GM12864 (cell line): Measurements from ENCODE around the gene NCKAP5.

ENCODE experiments used
- DNase-seq: peaks from one replicate; pipeline ENCODE4 v3.0.0-alpha.2; 2011; ENCODE audit warnings: low read depth
- H3K4me3 ChIP-seq: 2 replicates; pipeline ENCODE4 v1.5.1; 2011; ENCODE audit warnings: mild to moderate bottlenecking, low read depth, low read length, control low read depth
- TF ChIP-seq, protein P1 (sequence below): IDR thresholded peaks from 2 replicates; pipeline ENCODE4 v1.5.1; 2011; ENCODE audit warnings: low read depth, mild to moderate bottlenecking, moderate library complexity, low read length, control low read depth, inconsistent platforms; ENCODE audit errors: missing control alignments

Gene NCKAP5

DNA sequence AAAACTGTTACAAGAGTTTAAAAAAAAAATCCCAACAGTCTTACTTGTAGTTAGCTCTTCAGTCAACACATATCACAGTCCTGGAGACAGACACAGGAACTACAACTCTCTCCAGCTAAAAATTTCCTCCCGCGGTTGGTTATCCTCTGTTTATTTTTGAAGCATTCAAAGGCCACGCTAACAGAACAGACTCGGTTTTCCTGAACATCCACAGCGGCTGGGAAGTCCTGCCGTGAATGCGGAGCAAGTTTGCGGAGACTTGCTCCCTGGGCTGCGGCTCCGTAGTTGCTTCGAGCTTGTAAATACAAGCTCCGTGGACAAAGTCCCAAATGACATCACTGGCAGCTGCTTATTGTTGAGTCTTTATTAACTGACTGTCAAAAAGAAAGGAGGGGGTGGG is at the start of gene NCKAP5:
NCKAP5 (minus strand) TSS at position 292 of the 400 bp plus-strand sequence. CDS start 50,937 bp downstream, outside the sequence.
- DNase-seq = no peak
- TF ChIP-seq, protein P1, sequence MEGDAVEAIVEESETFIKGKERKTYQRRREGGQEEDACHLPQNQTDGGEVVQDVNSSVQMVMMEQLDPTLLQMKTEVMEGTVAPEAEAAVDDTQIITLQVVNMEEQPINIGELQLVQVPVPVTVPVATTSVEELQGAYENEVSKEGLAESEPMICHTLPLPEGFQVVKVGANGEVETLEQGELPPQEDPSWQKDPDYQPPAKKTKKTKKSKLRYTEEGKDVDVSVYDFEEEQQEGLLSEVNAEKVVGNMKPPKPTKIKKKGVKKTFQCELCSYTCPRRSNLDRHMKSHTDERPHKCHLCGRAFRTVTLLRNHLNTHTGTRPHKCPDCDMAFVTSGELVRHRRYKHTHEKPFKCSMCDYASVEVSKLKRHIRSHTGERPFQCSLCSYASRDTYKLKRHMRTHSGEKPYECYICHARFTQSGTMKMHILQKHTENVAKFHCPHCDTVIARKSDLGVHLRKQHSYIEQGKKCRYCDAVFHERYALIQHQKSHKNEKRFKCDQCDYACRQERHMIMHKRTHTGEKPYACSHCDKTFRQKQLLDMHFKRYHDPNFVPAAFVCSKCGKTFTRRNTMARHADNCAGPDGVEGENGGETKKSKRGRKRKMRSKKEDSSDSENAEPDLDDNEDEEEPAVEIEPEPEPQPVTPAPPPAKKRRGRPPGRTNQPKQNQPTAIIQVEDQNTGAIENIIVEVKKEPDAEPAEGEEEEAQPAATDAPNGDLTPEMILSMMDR = no peak
- H3K4me3 ChIP-seq = no peak within 1 kb of the TSS

DNA sequence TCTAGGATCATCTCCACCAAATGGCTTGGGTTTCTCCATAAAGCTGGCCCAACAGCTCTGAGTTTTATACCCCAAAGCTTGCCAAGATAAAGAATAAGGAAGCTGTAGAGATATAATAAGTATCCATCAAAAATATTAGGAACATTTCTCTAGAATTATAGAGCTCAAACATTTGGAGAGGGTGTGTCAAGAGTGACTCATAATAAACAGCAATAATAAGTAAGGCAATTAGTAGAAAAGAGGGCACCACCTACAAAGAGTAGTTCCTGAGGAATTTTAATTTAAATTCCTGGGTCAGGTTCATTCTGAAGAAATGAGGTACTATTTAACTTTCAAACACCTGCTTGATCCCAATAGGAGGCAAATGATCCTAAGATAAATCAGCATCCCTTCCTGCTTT is 41.4 kb upstream of the NCKAP5 start:
- no peak overlapping the region for H3K4me3 ChIP-seq
- no peak for DNase-seq
- TF ChIP-seq, protein P1 = no peak

DNA sequence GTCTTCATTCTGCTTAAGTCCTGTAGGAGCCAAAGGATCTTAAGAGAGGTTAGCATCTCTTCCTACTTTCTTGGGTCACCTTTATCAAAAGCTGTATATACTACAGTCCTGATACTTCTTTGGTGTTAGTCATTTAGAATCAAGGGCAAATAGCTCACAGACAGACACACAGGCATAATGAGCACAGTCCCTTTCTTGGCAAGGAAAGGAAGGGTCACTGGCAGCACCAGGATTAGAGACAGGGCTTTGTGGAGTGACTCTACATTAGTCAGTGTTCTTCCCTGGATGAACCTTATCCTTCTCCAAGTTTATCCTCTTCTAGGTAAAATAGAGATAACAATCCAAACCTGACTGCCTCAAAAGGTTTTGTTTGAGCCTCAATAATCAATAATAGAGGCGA is 40.0 kb upstream of the NCKAP5 start:
- TF ChIP-seq, protein P1 = no peak
- H3K4me3 ChIP-seq = no peak overlapping the region
- no peak for DNase-seq

DNA sequence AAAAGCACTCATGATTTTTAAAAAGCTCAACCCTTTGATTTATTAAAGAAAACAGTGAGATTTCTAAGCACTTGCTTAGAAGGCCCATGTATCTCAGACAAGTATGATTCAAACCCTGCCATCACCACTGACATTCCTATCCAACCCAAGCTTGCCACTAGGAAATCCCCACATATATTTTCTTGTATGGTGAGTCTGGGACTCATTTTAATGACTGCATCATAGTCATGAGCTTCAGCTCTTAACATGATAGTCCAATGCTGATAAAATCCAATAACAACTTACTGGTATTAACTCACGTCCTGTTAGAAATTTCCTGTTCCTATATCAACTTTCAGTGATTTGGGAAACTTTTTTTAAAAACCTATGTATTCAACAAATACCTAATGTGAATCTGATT is 39.4 kb upstream of the NCKAP5 start:
- DNase-seq = no peak
- TF ChIP-seq, protein P1 = no peak
- H3K4me3 ChIP-seq = no peak overlapping the region

DNA sequence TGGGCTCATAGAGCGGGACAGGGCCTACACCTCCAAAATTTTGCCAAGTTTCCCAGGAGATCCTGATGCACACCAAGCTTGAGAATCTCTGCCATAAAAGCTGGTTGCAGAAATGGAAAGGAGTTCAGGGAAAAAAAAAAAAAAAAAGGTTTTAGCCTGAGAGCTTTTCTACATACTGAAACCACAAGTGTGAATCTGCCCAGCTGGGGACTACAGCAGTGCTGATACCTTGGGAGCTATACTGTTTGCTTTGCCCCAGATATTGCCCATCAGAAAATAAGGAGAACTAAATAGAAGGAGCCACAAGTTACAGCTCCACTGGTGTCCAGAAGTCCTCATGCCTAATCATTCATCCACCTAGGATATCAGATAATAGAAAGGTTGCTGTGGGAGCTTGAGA is 38.4 kb upstream of the NCKAP5 start:
- no peak overlapping the region for H3K4me3 ChIP-seq
- DNase-seq = no peak
- TF ChIP-seq, protein P1 = no peak

DNA sequence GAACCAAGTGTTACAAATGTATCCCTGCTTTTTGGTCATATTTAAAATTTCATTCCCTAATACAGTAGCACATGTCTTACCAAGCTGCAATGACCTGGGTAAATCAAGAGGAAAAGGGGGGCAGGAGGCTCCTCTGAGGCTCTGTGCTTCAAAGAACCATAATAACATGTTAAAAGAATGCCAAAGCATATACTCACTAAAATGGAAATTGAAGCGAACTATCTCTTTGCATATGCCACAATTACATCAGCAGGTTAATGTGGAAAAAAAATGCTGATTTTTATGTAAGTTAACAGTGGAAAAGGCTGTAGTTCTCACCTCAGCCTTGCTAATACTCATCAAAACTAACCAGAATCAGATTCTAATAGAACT is 37.5 kb upstream of the NCKAP5 start:
- no peak for DNase-seq
- TF ChIP-seq, protein P1 = no peak

DNA sequence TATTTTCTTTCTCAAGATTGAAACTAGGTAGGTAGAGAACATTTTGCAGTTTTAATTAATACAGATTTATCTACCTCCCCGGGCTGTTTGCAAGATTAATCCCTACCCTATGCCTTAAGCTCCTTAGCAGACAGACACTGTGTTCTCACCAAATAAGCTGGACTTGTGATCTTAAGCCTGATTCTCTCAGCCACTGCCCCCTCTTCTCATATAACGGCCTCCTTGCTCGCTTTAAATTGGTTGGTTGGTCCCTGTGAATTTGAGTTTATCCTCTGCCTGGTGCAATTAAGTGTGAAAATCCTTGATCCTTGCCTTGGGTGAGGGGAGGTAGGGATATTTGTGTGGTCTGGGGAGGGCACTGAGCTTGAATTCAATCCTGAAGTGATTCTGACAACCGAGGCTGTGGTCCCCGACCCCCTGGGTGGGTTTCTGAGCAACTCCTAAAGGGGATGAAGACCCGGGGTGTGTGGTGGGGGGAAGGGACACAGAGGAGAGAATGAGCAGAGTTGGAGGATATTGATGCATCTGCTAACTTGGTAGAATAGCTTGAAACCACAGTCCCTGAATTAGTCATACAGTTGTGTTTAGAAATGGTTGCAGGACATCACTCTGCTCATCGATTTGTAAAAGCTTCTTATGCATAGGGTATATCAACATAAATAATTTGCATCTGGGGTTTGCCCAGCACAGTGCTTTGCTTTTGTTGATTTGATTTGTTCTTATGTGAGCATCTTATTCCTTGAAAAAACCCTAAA is 36.9 kb upstream of the NCKAP5 start:
- DNase-seq = no peak
- H3K4me3 ChIP-seq = no peak overlapping the region
- TF ChIP-seq, protein P1 = no peak

More for the DNA sequence above, 37.5 kb upstream of the NCKAP5 start:
- H3K4me3 ChIP-seq = no peak overlapping the region
